ENCODE measurements around the gene UQCC5.

Gene UQCC5

GRCh38 chr3:52536369-52537164, at the start of gene UQCC5:
Gene UQCC5 (plus strand): TSS chr3:52536605. CDS start chr3:52536756, 151 bp downstream.
- peak within 1 kb of the TSS; percentile 77 for H3K9ac ChIP-seq
- H2AFZ ChIP-seq (ENCODE audit: low read depth) = peak within 1 kb of the TSS; percentile 47
- H4K20me1 ChIP-seq (ENCODE audit: insufficient read depth) = no peaks in the 10 kb centered on the region
- no peaks in the 10 kb centered on the region for H3K27me3 ChIP-seq (ENCODE audit: insufficient read depth, low read depth)
- peaks cover 44% of the 10 kb centered on the region; the same call in 1 of the 2 replicates for H3K79me2 ChIP-seq (ENCODE audit: insufficient read depth, low read depth)
- peak within 1 kb of the TSS; percentile 95 for H3K4me2 ChIP-seq
- peaks cover 18% of the 10 kb centered on the region for H3K4me1 ChIP-seq (ENCODE audit: low read depth, poor library complexity, severe bottlenecking)
- H3K4me3 ChIP-seq (IDR thresholded peaks at IDR 0.05; ENCODE audit: insufficient read depth, low read depth, low read length) = peak within 1 kb of the TSS; percentile 50
- peak within 1 kb of the TSS; percentile 57 for H3K27ac ChIP-seq
- H3K36me3 ChIP-seq (ENCODE audit: insufficient read depth) = no peaks in the 10 kb centered on the region; the same call in 1 of the 2 replicates
- TF ChIP-seq CTCF (conservative IDR thresholded peaks at IDR 0.05; ENCODE audit: low read depth, low read length) = no peak

GRCh38 chr3:52487050-52487787, 49.2 kb upstream of the UQCC5 start:
- H3K4me1 ChIP-seq (ENCODE audit: low read depth, poor library complexity, severe bottlenecking) = no peaks in the 10 kb centered on the region
- no peak overlapping the region for H3K4me3 ChIP-seq (IDR thresholded peaks at IDR 0.05; ENCODE audit: insufficient read depth, low read depth, low read length)
- H3K27me3 ChIP-seq (ENCODE audit: insufficient read depth, low read depth) = no peaks in the 10 kb centered on the region
- H4K20me1 ChIP-seq (ENCODE audit: insufficient read depth) = no peaks in the 10 kb centered on the region
- no peak overlapping the region for H3K9ac ChIP-seq
- H2AFZ ChIP-seq (ENCODE audit: low read depth) = no peak overlapping the region
- H3K36me3 ChIP-seq (ENCODE audit: insufficient read depth) = no peaks in the 10 kb centered on the region; the same call in 1 of the 2 replicates
- no peak for TF ChIP-seq CTCF (conservative IDR thresholded peaks at IDR 0.05; ENCODE audit: low read depth, low read length)
- no peaks in the 10 kb centered on the region for H3K79me2 ChIP-seq (ENCODE audit: insufficient read depth, low read depth)
- H3K27ac ChIP-seq = no peak overlapping the region
- H3K4me2 ChIP-seq = no peak overlapping the region

- Histone ChIP-seq H3K27me3 (ENCODE audit: insufficient read depth, low read depth) (no peaks in the 10 kb centered on the region), H4K20me1 (ENCODE audit: insufficient read depth) (no peaks in the 10 kb centered on the region), H3K9ac (no peak overlapping the region), H3K4me3 (IDR thresholded peaks at IDR 0.05; ENCODE audit: insufficient read depth, low read depth, low read length) (no peak overlapping the region), H3K4me2 (no peak overlapping the region), H3K36me3 (ENCODE audit: insufficient read depth) (no peaks in the 10 kb centered on the region; the same call in 1 of the 2 replicates), H2AFZ (ENCODE audit: low read depth) (no peak overlapping the region), H3K4me1 (ENCODE audit: low read depth, poor library complexity, severe bottlenecking) (no peaks in the 10 kb centered on the region), H3K79me2 (ENCODE audit: insufficient read depth, low read depth) (no peaks in the 10 kb centered on the region), H3K27ac (no peak overlapping the region)
- TF ChIP-seq CTCF (conservative IDR thresholded peaks at IDR 0.05; ENCODE audit: low read depth, low read length) = no peak
Observed at GRCh38 chr3:52487788-52488691, 48.4 kb upstream of the UQCC5 start.

- no peaks in the 10 kb centered on the region for H3K79me2 ChIP-seq (ENCODE audit: insufficient read depth, low read depth)
- H3K4me2 ChIP-seq = no peak overlapping the region
- H3K9ac ChIP-seq = no peak overlapping the region
- TF ChIP-seq CTCF (conservative IDR thresholded peaks at IDR 0.05; ENCODE audit: low read depth, low read length) = no peak
- H3K4me3 ChIP-seq (IDR thresholded peaks at IDR 0.05; ENCODE audit: insufficient read depth, low read depth, low read length) = no peak overlapping the region
- H3K4me1 ChIP-seq (ENCODE audit: low read depth, poor library complexity, severe bottlenecking) = no peaks in the 10 kb centered on the region
- H3K36me3 ChIP-seq (ENCODE audit: insufficient read depth) = no peaks in the 10 kb centered on the region; the same call in 1 of the 2 replicates
- H4K20me1 ChIP-seq (ENCODE audit: insufficient read depth) = no peaks in the 10 kb centered on the region
- no peak overlapping the region for H2AFZ ChIP-seq (ENCODE audit: low read depth)
- H3K27ac ChIP-seq = no peak overlapping the region
- no peaks in the 10 kb centered on the region for H3K27me3 ChIP-seq (ENCODE audit: insufficient read depth, low read depth)
Observed at GRCh38 chr3:52488746-52489145, 47.7 kb upstream of the UQCC5 start.
